HEK293 (cell line): ENCODE results near the gene BRF1.

Source experiments
- CTCF ChIA-PET: fragments of 350-600 bp; formaldehyde crosslinking; extraction: SDS; loops from one replicate; lab custom pipeline; 2021; ENCODE audit warnings: antibody characterized with exemption; lab: Yijun Ruan, JAX
- POLR2A ChIA-PET: fragments of 300-600 bp; formaldehyde crosslinking; extraction: SDS; loops from one replicate; lab custom pipeline; 2020; ENCODE audit warnings: antibody characterized with exemption, inconsistent platforms; lab: Yijun Ruan, JAX
- H3K27ac ChIP-seq: fragments of 200-500 bp; sonication (Bioruptor generic); 2 replicates; pipeline ENCODE4 v1.5.1; 2014; ENCODE audit warnings: low read depth, low read length, control low read depth, inconsistent platforms; ENCODE audit errors: extremely low read depth
- H3K36me3 ChIP-seq, 2 experiments: fragments of 200-500 bp in 1 of 2; sonication (Bioruptor generic) in 1 of 2; 1 replicate in 1 of 2; 2 replicates in 1 of 2; pipeline ENCODE4 v1.5.1; 2014 to 2017; ENCODE audit warnings: inconsistent platforms in 2 of 2, low read length in 2 of 2; ENCODE audit not compliant: control insufficient read depth in 2 of 2, insufficient read depth in 1 of 2
- H3K4me1 ChIP-seq: fragments of 200-500 bp; sonication (Bioruptor generic); 2 replicates; pipeline ENCODE4 v1.5.1; 2014; ENCODE audit warnings: mild to moderate bottlenecking, low read length, inconsistent platforms; ENCODE audit not compliant: control insufficient read depth, insufficient read depth
- H3K4me3 ChIP-seq: 2 replicates; pipeline ENCODE4 v1.5.1; 2011; ENCODE audit warnings: low read depth, mild to moderate bottlenecking, control low read depth, low read length, moderate library complexity
- H3K9me3 ChIP-seq: fragments of 200-500 bp; sonication (Bioruptor generic); 2 replicates; pipeline ENCODE4 v1.5.1; 2014; ENCODE audit warnings: low read depth, low read length, inconsistent platforms; ENCODE audit not compliant: control insufficient read depth, insufficient read depth
- BCL11B ChIP-seq: fragments of 450-650 bp; formaldehyde crosslinking; IDR thresholded peaks from 2 replicates; pipeline ENCODE4 v1.5.1; 2016; ENCODE audit warnings: low read depth, missing biosample characterization, missing genetic modification characterization
- EGR2 ChIP-seq: fragments of 450-650 bp; formaldehyde crosslinking; IDR thresholded peaks from 2 replicates; pipeline ENCODE4 v1.5.1; 2016; ENCODE audit warnings: low read depth, missing biosample characterization, missing genetic modification characterization
- GLIS1 ChIP-seq: fragments of 450-650 bp; formaldehyde crosslinking; IDR thresholded peaks from 2 replicates; pipeline ENCODE4 v1.5.1; 2016; ENCODE audit warnings: missing biosample characterization, missing genetic modification characterization
- GLIS2 ChIP-seq: fragments of 450-650 bp; formaldehyde crosslinking; IDR thresholded peaks from 2 replicates; pipeline ENCODE4 v1.5.1; 2016; ENCODE audit warnings: missing biosample characterization, missing genetic modification characterization
- HIC1 ChIP-seq: fragments of 450-650 bp; formaldehyde crosslinking; IDR thresholded peaks from 2 replicates; pipeline ENCODE4 v1.5.1; 2016; ENCODE audit warnings: missing biosample characterization, missing genetic modification characterization
- HOXC10 ChIP-seq: sonication (generic); formaldehyde crosslinking; IDR thresholded peaks from 2 replicates; pipeline ENCODE4 v1.8.1; 2023; ENCODE audit warnings: mild to moderate bottlenecking, missing genetic modification reagents
- PBX3 ChIP-seq: sonication (generic); formaldehyde crosslinking; IDR thresholded peaks from 2 replicates; pipeline ENCODE4 v1.8.1; 2022; ENCODE audit warnings: mild to moderate bottlenecking, moderate library complexity, missing genetic modification reagents
- REPIN1 ChIP-seq: fragments of 450-650 bp; formaldehyde crosslinking; IDR thresholded peaks from 2 replicates; pipeline ENCODE4 v1.5.1; 2017; ENCODE audit warnings: missing biosample characterization, missing genetic modification characterization, low read depth
- SP2 ChIP-seq: fragments of 450-650 bp; formaldehyde crosslinking; IDR thresholded peaks from 2 replicates; pipeline ENCODE4 v1.5.1; 2016; ENCODE audit warnings: missing biosample characterization, missing genetic modification characterization
- ZBTB1 ChIP-seq: fragments of 450-650 bp; formaldehyde crosslinking; IDR thresholded peaks from 2 replicates; pipeline ENCODE4 v1.5.1; 2016; ENCODE audit warnings: missing biosample characterization, missing genetic modification characterization
- ZBTB21 ChIP-seq: fragments of 450-650 bp; formaldehyde crosslinking; IDR thresholded peaks from 2 replicates; pipeline ENCODE4 v1.5.1; 2017; ENCODE audit warnings: missing biosample characterization, missing genetic modification characterization
- ZBTB44 ChIP-seq: fragments of 450-650 bp; IDR thresholded peaks from 2 replicates; pipeline ENCODE4 v1.5.1; 2018; ENCODE audit warnings: missing biosample characterization, mild to moderate bottlenecking, missing genetic modification characterization
- ZFP69B ChIP-seq: fragments of 450-650 bp; formaldehyde crosslinking; IDR thresholded peaks from 2 replicates; pipeline ENCODE4 v1.5.1; 2016; ENCODE audit warnings: missing biosample characterization, missing genetic modification characterization
- ZNF10 ChIP-seq: fragments of 450-650 bp; formaldehyde crosslinking; IDR thresholded peaks from 2 replicates; pipeline ENCODE4 v1.5.1; 2017; ENCODE audit warnings: missing biosample characterization, missing genetic modification characterization
- ZNF202 ChIP-seq: fragments of 450-650 bp; formaldehyde crosslinking; IDR thresholded peaks from 2 replicates; pipeline ENCODE4 v1.5.1; 2016; ENCODE audit warnings: missing biosample characterization, missing genetic modification characterization, borderline replicate concordance
- ZNF266 ChIP-seq: fragments of 450-650 bp; formaldehyde crosslinking; IDR thresholded peaks from 2 replicates; pipeline ENCODE4 v1.5.1; 2016; ENCODE audit warnings: missing biosample characterization, missing genetic modification characterization, low read depth
- ZNF280C ChIP-seq: fragments of 450-650 bp; formaldehyde crosslinking; IDR thresholded peaks from 2 replicates; pipeline ENCODE4 v1.5.1; 2016; ENCODE audit warnings: missing biosample characterization, missing genetic modification characterization
- ZNF366 ChIP-seq: fragments of 450-650 bp; formaldehyde crosslinking; conservative IDR thresholded peaks from 2 replicates; pipeline ENCODE4 v1.5.1; 2016; ENCODE audit warnings: missing biosample characterization, missing genetic modification characterization
- ZNF37A ChIP-seq: fragments of 450-650 bp; IDR thresholded peaks from 2 replicates; pipeline ENCODE4 v1.5.1; 2018; ENCODE audit warnings: missing biosample characterization, missing genetic modification characterization
- ZNF433 ChIP-seq: fragments of 450-650 bp; formaldehyde crosslinking; IDR thresholded peaks from 2 replicates; pipeline ENCODE4 v1.5.1; 2016; ENCODE audit warnings: missing biosample characterization, missing genetic modification characterization, low read depth
- ZNF548 ChIP-seq: fragments of 450-650 bp; formaldehyde crosslinking; IDR thresholded peaks from 2 replicates; pipeline ENCODE4 v1.5.1; 2016; ENCODE audit warnings: missing biosample characterization, missing genetic modification characterization
- ZNF549 ChIP-seq: fragments of 450-650 bp; IDR thresholded peaks from 2 replicates; pipeline ENCODE4 v1.5.1; 2018; ENCODE audit warnings: missing biosample characterization, missing genetic modification characterization, mild to moderate bottlenecking, inconsistent platforms, moderate library complexity
- ZNF664 ChIP-seq: fragments of 450-650 bp; formaldehyde crosslinking; IDR thresholded peaks from 2 replicates; pipeline ENCODE4 v1.5.1; 2016; ENCODE audit warnings: missing biosample characterization, missing genetic modification characterization
- ZNF837 ChIP-seq: fragments of 450-650 bp; formaldehyde crosslinking; IDR thresholded peaks from 2 replicates; pipeline ENCODE4 v1.5.1; 2016; ENCODE audit warnings: missing biosample characterization, missing genetic modification characterization
- ZSCAN4 ChIP-seq: fragments of 450-650 bp; formaldehyde crosslinking; IDR thresholded peaks from 2 replicates; pipeline ENCODE4 v1.5.1; 2017; ENCODE audit warnings: missing biosample characterization, missing genetic modification characterization
- TF ChIP-seq, protein P1 (sequence below): fragments of 450-650 bp; formaldehyde crosslinking; IDR thresholded peaks from 2 replicates; pipeline ENCODE4 v1.5.1; 2017; ENCODE audit warnings: missing biosample characterization, missing genetic modification characterization
- TF ChIP-seq, protein P2 (sequence below): fragments of 450-650 bp; formaldehyde crosslinking; IDR thresholded peaks from 2 replicates; pipeline ENCODE4; 2016; ENCODE audit warnings: missing biosample characterization, missing genetic modification characterization

BRF1 gene

DNA sequence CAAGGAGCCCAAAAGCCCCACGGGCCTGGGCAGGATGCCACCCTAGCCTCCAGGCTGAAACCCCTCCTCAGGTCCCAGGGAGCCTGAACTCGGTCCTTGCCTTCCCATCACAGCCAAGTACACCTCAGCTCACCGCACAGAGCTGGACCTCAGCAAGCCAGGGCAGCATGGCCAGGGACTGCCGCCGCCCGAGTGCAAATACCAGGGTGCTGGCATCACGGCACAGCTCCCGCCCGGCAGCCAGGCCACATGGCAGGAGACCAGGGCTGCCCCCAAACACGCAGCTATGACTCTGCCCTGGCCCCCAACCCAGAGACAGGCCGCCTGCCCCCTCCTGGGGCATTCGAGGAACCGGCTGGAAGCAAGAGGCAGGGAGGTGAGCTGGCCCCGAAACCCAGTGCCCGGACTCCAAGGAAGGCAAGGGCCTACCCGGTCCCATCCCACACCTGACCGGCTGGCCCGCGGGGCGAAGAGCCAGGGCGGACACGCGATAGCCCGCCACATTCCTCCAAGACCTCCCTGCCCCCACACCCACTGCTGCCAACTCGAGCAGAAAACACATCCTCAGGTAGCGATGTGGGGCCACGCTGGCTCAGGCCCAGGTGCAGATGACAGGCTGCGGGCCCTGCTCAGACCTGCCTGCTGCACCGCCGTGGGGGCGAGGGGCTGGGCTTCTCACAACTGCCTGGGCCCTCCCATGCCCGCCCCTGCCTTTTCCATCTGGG lies 134.9 kb downstream of the BRF1 start:
- ChIA-PET CTCF (interaction anchor here (0.6 to 1.9 kb wide), 5 partner anchors 10 to 122 kb away, joined by 3 to 8 read pairs (median 5); no protein-coding TSS in a partner anchor), POLR2A (no interaction called here)
- Histone ChIP-seq H3K9me3 (no peaks in the 10 kb centered on the region), H3K27ac (no peak overlapping the region), H3K4me1 (peaks cover 8% of the 10 kb centered on the region; the same call in 1 of the 2 replicates), H3K4me3 (no peak overlapping the region), H3K36me3 (peaks cover 0 to 4% of the 10 kb centered on the region in 2 experiments; a peak in 1 of 3 replicates)
- TF ChIP-seq ZNF280C (tag by site-specific recombination) (no peak), ZNF202 (no peak), ZBTB1 (tag by site-specific recombination) (no peak), ZNF10 (tag by site-specific recombination) (no peak), HOXC10 (CRISPR knock-in tag) (no peak), ZNF837 (no peak), ZNF433 (tag by site-specific recombination) (no peak), HIC1 (tag by site-specific recombination) (0 out of 2 replicates have a peak, but pooled peaks have one; percentile 51), ZNF664 (tag by site-specific recombination) (no peak), SP2 (0 out of 2 replicates have a peak, but pooled peaks have one; percentile 13), ZBTB21 (tag by site-specific recombination) (no peak), EGR2 (tag by site-specific recombination) (peak; percentile 40; the same call in 1 of the 2 replicates), ZNF266 (tag by site-specific recombination) (no peak), REPIN1 (tag by site-specific recombination) (no peak), ZNF37A (tag by site-specific recombination) (no peak), ZNF549 (no peak), ZNF366 (no peak), PBX3 (CRISPR knock-in tag) (no peak), GLIS1 (peak; percentile 7; the same call in 1 of the 2 replicates), ZBTB44 (tag by site-specific recombination) (0 out of 2 replicates have a peak, but pooled peaks have one; percentile 21), GLIS2 (tag by site-specific recombination) (0 out of 2 replicates have a peak, but pooled peaks have one; percentile 10), BCL11B (tag by site-specific recombination) (no peak), ZFP69B (tag by site-specific recombination) (peak; percentile 36; the same call in 1 of the 2 replicates), ZSCAN4 (tag by site-specific recombination) (no peak), ZNF548 (tag by site-specific recombination) (no peak)
- TF ChIP-seq, protein P1, sequence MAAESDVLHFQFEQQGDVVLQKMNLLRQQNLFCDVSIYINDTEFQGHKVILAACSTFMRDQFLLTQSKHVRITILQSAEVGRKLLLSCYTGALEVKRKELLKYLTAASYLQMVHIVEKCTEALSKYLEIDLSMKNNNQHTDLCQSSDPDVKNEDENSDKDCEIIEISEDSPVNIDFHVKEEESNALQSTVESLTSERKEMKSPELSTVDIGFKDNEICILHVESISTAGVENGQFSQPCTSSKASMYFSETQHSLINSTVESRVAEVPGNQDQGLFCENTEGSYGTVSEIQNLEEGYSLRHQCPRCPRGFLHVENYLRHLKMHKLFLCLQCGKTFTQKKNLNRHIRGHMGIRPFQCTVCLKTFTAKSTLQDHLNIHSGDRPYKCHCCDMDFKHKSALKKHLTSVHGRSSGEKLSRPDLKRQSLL, result no peak
- TF ChIP-seq, protein P2, sequence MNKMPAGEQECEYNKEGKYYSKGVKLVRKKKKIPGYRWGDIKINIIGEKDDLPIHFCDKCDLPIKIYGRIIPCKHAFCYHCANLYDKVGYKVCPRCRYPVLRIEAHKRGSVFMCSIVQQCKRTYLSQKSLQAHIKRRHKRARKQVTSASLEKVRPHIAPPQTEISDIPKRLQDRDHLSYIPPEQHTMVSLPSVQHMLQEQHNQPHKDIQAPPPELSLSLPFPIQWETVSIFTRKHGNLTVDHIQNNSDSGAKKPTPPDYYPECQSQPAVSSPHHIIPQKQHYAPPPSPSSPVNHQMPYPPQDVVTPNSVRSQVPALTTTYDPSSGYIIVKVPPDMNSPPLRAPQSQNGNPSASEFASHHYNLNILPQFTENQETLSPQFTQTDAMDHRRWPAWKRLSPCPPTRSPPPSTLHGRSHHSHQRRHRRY (tag by site-specific recombination), result no peak
